GM21786 (cell line): ENCODE measurements around the gene ADAM22.
"Not testable (repeated sequence)": the region's sequence is repeated elsewhere in the genome, so short reads cannot be mapped to it uniquely, and the experiment has no call there.

ENCODE experiments used
- ATAC-seq: cut with Tn5 transposase; IDR thresholded peaks from one replicate; pipeline ENCODE4 v1.9.1; 2021; ENCODE audit not compliant: unreplicated experiment

ADAM22 gene

DNA sequence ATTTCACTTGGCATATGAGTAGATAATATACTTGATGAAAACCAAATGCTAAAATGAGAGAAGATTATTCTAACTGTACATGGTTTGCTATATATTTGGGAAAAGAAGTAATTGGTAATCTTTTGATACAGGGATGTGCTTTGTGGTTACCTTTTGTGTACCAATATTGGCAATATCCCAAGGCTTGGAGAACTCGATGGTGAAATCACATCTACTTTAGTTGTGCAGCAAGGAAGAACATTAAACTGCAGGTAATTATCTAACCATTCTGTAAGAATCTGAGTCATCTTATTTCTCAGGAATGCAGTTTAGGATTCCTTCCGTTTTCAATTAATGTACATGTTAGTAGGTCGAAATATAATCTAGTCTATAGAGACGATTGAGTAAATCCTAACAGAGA, 221.7 kb downstream of the ADAM22 start:
- no peak for ATAC-seq

DNA sequence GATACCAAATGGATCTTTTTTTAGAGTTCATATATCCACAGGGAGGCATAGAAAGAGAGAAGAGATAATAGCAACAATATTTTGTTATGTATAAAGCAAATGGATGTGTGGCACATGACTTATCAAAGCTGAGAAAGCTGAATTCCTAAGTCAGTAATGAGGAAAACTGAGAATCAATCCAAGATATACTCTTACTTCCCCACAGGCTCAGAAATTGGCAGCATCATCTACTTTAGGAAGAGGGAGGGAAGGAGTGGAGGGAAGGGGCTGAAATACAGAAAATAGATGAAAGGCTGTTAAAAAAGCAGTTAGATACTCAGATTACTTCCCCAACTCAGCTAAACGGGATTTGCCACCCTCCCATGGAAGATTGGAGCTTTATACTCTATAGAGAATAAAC, 222.3 kb downstream of the ADAM22 start:
- no peak for ATAC-seq

DNA sequence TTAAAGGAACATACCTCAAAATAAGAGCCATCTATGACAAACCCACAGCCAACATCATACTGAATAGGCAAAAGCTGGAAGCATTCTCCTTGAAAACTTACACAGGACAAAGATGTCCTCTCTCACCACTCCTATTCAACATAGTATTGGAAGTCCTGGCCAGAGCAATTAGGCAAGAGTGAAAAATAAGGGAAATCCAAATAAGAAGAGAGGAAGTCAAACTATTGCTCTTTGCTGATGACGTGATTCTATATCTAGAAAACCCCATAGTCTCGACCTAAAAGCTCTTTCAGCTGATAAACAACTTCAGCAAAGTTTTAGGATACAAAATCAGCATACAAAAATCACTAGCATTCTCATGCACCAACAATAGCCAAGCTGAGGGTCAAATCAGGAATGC, 225.7 kb downstream of the ADAM22 start:
- not testable (repeated sequence) for ATAC-seq

DNA sequence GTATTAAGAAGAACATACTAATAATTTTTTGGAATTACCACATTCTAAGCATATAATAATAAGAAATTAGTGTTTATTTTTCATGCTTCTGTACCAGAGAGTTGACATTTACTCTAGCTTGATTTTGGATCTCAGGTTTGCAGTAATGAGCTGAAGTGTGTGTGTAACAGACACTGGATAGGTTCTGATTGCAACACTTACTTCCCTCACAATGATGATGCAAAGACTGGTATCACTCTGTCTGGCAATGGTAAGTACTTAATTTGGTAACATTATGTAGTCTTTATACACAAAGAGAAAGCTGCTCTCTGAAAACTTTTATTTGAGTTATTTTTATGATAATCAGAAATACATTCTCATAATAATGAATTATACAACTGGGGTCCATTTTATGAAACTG, 231.6 kb downstream of the ADAM22 start:
- no peak for ATAC-seq

DNA sequence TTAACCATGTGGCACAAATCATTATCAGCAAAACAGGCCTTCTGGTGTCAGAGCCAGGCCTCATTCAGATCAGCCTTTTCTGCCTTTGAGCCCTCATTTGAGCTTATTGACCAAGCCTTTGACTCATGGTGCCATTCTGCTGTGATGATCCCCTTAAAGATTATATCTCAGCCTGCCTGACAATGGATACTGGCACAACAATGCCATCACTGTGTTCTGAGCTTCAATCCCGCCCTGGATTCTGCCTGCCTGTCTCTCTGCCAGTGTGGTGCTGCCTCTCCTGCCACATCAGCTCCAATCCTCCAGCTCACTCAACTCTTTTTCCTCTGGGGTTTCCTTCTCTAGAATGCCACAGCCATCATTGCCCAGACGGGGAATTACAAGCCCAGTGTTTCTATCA, 233.2 kb downstream of the ADAM22 start:
- no peak for ATAC-seq

DNA sequence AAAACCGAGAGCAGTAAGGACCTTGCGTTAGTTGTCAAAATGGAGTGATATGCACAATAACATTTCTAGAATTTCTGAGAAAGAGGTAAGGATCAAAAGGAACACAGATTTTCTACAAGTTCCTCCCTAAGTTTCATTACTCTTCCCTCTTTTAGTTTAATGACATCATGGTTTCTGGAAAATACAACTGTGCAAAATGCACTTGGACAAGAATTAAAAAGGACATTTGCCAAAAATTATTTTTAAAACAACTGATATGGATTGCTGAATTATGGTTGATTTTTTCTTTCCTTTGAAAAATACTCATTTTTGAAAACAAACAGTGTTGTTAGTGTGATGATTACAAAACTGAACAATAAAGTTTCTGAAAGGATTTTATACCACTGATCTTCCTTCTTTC, 233.7 kb downstream of the ADAM22 start:
- ATAC-seq = no peak

DNA sequence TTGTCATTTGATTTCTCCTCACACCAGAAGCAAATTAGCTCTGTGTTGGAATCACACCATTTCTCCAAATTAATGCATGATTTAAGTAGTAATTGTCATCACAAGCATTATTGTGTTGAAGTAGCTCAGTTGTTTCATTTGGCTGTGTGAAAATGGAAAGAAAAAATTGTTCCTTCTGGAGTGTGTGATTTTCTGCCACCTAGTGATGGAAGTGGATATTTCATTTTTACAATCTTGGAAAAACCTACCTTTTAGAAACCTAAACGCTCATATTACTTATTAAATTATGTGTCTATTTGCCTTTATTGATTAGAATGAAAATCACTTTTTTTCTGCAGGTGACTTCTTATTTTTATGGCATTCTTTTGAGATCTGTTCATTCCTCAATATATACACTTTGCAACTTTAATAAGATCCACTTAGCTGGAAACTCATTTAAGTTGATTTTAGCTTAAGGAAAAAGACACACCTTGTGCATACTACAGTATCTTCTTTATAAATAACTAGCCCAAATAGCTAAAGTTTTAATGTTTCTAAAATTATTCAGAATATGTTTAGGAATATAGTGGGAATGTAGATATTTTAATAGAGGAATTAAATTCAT, 235.8 kb downstream of the ADAM22 start:
- ATAC-seq = no peak

DNA sequence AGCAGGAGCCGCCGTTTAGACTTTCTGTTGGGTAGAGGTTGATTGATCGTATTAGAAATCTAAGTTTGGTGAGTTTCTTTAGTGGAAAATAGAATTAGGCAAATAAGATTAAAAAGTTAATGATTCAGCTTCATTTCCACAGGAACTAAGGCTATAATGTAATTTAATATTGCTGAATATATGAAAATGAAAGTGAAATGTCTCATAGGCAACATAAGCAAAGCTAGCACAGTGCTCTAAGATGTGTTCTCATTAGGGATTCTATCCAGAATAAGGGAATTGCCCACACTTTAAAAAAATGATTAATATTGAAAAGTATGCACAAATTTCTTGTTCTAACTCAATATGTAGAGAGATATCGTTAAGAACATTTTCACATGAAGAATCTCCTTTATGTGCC, 238.8 kb downstream of the ADAM22 start:
- no peak for ATAC-seq

DNA sequence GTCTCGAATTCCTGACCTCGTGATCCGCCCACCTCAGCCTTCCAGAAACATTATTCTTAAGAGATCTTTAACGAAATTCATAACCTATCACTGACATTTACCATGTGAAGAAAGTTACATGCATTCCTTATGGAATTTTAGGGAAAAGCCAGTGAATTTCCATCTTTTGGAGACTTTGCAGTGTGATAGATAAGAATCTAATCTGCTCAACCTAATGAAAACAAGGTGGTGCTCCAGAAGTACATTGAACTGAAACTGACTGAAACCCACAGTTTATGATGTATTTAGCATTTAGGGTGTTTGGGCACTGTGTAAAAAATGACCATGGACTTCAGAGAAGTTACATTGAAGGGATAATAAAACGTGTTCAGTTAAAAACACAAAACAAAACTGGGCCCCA, 242.1 kb downstream of the ADAM22 start:
- ATAC-seq = no peak

DNA sequence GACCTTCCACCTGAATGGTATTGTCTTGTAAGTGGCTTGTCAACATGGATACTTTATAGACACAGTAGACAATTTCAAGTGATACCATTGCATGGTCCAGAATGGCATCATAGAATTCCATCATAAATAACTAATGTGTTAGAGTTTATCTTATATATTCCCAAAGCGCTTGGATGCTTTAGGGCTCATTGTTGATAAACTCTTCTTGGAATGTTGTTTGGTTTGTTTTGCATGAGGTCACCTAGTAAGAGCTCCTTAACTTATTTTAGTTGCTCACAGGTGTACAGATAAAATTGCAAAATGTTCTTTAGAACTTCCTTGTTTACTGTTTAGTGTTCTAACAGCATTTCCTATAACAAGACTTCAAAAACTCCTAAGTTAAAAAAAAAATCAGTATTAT, 249.0 kb downstream of the ADAM22 start:
- no peak for ATAC-seq

DNA sequence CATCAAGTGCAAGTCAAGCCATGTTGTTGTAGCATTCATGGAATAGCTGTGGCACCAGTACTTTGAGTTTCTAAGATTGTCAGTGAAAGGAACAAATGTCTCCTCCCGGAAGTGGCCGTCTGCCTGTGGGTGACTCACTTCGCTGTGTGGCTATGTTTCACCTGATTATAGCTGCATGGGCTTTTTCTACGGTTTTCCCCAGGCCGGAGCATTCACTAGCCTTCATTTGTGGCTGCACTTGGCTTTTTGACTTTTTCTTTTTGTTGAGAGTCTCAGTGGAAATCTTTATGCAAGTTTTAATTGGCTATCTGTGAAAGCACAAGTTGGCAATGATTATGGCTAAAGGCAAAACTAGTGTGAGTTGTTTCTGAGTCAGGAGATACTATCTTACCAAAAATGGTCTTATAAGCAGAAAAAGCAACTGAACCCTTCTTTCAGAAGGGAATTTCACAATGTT, 250.8 kb downstream of the ADAM22 start:
- ATAC-seq = peak; percentile 94

DNA sequence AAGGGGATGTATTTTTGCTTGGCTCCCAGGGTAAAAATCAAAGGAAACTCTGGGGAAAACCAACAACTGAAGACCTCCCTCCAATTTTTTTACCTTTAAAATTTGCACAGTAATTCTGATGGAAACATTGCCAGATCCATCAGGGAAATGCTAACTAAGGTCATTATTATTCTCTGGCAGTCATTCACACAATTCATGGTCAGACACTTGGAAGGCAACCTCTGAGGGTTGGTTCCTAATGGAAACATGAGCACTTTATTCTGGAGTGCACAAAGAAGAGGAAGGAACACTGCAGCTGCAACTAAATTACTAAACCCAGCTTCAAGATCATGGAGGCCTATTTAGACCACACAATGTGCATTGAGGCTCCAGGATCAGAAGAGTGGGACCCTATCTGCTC, 251.6 kb downstream of the ADAM22 start:
- no peak for ATAC-seq

DNA sequence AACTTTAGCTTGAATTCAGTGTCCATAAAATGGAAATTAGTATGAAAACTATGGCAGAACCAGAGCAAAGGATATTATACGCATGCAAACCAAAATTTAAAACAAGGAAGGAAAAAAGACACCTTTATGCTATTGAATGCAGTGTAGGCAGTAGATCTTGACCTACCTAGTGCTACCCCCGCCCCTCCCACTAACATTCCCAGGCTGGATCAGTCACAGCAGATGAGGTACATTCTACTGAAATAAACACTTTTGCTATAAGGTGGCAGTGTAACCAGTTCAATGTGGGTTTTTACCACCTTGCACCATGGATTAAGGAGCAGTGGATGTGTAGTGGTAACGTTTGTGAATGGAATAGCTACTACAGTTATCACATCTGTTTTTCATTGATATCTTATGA, 257.9 kb downstream of the ADAM22 start:
- ATAC-seq = no peak

DNA sequence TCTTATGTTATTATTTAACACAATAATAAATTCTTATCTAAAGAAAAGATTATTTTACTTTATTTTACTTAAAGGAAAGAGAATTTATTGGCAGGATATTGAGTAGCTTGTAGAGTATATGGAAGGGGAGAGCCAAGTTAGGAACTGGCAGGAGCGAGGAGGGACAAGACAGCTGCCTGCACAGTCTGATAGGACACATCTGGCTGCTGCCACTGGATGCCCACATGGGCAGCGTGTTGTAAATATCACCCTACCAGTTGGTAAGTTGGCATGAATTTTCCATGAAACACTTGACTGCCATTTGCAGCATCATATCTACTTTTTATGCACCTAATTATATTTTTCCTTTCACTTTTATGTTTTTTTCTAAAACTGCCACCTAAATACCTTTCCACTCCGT, 266.2 kb downstream of the ADAM22 start:
- ATAC-seq = no peak

DNA sequence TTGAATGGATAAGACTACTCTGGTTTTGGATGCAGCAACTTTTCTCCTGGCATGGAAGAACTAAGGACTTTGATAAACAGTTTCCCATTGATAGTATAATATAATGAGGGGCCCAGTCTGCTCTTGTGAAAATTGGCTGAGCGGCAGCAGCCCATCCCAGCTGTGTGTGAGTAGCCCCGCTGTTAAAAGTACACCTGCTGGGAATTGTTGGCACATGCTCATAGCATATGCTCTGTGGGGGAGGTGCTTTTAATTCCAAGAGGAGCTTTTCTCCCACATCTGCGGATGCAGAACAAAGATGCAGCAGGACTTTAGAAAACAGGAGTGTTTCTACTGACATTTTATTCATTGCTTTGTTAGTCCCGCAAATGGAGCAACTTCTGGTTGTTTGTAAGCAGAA, 266.7 kb downstream of the ADAM22 start:
- no peak for ATAC-seq

DNA sequence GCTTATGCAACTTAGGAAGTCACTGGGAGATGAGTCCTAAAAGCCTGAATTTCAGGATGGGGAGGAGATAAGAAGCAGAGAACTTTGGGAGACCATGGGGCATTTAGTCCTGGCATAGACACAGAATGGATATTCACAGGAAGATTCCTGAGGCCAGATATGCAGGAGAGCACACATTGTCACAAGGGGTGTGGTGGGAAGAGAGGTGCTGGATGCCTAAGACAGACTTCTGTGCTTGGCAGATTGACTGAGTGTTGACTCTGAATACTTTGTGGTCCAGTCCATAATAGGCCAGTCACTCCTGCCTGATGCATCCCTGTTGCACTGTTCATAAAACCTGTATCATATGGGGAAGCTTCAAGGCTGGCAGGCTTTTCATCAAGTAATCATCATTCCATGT, 267.3 kb downstream of the ADAM22 start:
- ATAC-seq = no peak

DNA sequence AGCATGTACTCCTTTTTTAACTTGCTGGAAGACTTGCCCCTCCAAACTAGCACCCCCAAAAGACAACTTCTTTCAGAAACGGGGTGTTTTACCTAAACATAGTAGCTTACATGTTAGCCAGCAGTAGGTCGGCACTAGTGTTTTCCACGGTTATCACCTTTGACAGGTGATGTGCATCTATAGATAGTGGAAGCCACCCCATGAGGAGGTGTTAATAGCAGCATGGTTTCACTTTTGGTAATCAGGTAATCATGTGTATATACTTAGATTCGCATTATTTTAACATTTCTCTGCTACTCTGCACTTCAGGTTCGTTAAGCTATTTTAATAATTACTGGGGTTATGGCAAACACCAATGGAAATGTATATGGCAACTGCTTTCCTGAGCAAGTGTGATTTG, 268.2 kb downstream of the ADAM22 start:
- ATAC-seq = peak; percentile 43

DNA sequence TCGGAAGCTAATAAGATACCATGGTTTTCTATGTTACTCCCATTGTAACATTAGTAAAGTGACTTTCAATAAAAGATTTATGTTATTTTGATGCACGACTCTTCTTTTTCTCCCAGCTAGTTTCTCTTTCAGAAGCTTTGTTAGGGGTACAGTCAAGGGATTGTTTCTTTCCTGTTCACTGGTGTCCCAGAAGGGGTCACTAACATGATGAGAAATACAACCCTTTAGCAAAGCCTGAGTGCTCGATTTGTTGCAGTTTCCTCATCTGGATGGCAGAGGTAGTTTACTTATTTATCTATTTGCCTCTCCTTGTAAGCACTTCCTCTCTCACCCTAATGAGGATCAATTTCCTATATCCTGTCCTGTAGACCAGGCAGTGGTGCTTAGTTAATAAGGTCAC, 268.7 kb downstream of the ADAM22 start:
- ATAC-seq = no peak

DNA sequence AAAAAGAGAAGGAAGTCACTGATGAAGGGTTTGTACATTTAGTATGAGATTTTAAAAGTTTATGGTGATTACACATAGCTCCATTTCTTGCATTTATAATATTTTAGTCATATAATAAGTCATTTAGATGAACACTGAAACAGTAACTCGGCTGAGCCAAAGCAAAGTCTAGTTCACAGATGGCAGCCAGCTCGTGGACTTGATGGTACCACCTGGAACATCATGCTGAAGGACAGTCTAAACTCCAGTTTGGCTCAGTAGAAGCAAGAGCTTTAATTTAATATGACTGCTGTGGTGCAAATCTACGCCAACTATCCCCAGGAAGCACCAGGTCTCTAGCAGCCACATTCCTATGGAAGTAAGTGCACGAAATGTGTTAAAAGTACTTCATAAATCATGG, 269.4 kb downstream of the ADAM22 start:
- no peak for ATAC-seq

DNA sequence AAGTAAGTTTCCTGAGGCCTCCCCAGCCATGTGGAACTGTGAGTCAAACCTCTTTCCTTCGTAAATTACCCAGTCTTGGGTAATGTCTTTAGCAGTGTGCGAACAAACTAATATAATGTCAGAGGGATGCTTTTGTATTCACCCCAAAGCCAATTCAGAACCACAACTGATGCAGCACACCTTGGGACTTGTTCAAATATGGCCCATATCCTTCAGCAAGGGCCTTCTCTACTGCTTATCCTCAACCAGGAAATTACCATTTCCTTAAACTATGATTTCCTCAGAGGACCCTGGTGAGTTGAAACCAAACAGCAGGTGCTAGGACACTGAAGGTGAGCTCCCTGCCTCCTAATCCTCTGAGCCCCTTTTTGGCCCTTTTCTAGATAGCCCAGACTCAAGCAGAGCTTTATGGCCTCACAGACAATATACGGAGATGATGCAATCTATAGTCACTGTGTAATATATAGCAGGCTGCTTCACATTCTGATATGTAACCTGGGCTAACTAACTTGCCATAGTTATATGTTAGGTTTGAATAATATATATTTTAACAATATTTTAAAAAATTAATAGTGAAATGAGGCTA, 270.6 kb downstream of the ADAM22 start:
- ATAC-seq = no peak

DNA sequence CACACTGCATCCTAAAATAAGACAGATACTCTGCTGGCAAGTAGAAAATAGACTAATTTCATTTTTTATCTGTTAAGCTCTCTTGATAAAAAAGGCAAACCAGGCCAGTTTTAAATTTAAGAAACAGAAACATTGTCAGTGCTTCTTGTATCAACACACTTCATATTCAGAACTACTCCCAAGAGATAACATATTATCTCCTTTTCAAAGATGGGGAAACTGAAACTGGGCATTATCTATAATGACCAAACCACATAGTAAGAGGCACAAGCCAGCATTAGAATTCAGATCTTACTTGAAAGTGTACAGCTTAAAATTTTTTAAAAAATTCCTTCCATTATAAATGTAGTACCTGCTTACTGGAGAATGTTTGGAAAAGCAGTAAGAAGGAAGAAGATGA, 271.1 kb downstream of the ADAM22 start:
- ATAC-seq = no peak

DNA sequence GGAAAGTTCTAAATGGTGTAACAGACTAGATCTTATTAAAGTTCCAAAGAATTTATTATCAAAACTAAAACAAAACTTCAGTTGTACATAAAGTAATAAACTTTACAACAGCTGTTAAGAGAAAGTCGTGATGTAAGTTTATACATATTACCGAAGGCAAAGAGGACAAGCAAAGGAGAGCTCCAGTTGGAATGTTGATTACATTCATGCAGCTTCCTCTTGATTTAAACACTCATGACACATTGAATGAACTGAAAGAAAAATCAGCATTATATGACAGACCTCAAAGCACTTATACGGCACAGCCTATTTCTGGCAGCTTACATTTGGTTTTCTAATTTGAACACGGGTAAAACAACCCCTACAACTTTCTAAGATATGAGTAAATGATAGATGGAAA, 272.2 kb downstream of the ADAM22 start:
- no peak for ATAC-seq

DNA sequence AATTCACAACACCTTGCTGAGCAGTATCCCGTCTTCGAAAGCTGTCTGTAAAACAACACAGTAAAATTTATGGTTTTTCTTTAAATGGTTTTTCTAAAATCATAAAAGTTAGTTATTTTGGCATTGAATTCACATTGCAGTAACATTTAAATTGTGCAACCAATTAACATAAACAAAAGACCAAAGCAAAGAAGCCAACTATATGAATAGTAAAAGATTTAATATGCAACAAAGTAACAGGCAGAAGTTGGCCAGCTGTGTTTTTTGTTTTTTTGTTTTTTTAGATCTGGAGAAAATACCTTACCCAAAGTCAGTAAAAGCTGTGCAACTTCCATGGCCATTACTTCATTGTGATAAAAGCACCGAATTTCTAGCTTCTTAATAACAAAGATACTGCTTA, 274.5 kb downstream of the ADAM22 start:
- no peak for ATAC-seq
